ENCODE data around the gene ZBTB46. TPM values are rescaled to one million over a fixed set of nuclear protein-coding genes. Genes with fewer than 3 reads are reported as not detected.
A peak's percentile ranks its signal among the peaks of the same experiment; 100 is the strongest.

The ZBTB46 gene
- total RNA-seq, 1 experiment from 2014 or later: 1.1 TPM

GRCh38 chr20:63741676-63742380 lies 89.2 kb downstream of the ZBTB46 start:
- TF ChIP-seq, protein P1, sequence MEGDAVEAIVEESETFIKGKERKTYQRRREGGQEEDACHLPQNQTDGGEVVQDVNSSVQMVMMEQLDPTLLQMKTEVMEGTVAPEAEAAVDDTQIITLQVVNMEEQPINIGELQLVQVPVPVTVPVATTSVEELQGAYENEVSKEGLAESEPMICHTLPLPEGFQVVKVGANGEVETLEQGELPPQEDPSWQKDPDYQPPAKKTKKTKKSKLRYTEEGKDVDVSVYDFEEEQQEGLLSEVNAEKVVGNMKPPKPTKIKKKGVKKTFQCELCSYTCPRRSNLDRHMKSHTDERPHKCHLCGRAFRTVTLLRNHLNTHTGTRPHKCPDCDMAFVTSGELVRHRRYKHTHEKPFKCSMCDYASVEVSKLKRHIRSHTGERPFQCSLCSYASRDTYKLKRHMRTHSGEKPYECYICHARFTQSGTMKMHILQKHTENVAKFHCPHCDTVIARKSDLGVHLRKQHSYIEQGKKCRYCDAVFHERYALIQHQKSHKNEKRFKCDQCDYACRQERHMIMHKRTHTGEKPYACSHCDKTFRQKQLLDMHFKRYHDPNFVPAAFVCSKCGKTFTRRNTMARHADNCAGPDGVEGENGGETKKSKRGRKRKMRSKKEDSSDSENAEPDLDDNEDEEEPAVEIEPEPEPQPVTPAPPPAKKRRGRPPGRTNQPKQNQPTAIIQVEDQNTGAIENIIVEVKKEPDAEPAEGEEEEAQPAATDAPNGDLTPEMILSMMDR (conservative IDR thresholded peaks at IDR 0.05; ENCODE audit: low read depth, low read length): no peak
- TF ChIP-seq EZH2 (IDR thresholded peaks at IDR 0.05; ENCODE audit: borderline replicate concordance, low read depth, low read length, poor library complexity, severe bottlenecking): no peak
- Histone ChIP-seq H3K36me3 (ENCODE audit: insufficient read depth, low read length, poor library complexity, severe bottlenecking) (peaks cover 24% of the 10 kb centered on the region), H3K4me1 (ENCODE audit: insufficient read depth, low read length, poor library complexity, severe bottlenecking) (peaks cover 16% of the 10 kb centered on the region), H3K27ac (ENCODE audit: low read depth, low read length, poor library complexity, severe bottlenecking) (peak overlapping the region; percentile 88), H3K27me3 (replicated peaks; ENCODE audit: insufficient read depth, low read depth, low read length, poor library complexity) (no peaks in the 10 kb centered on the region), H3K4me3 (ENCODE audit: low read depth, low read length, poor library complexity, severe bottlenecking) (peak overlapping the region; percentile 78), H3K9me3 (ENCODE audit: low read depth, low read length, poor library complexity, severe bottlenecking) (no peaks in the 10 kb centered on the region)
- intact Hi-C loops (cut with micrococcal nuclease; ENCODE audit: unreplicated experiment): no loop called here
- ChIA-PET POLR2A (ENCODE audit: low non-redundant PET) (no interaction called here), CTCF (no interaction called here)
- no TSS peak for BruUV-seq (replicated peaks)
- DNase-seq (ENCODE audit: low spot score): no peak

- no TSS peak for BruUV-seq (replicated peaks)
- Histone ChIP-seq H3K4me3 (ENCODE audit: low read depth, low read length, poor library complexity, severe bottlenecking) (peak overlapping the region; percentile 78), H3K4me1 (ENCODE audit: insufficient read depth, low read length, poor library complexity, severe bottlenecking) (peaks cover 16% of the 10 kb centered on the region), H3K27ac (ENCODE audit: low read depth, low read length, poor library complexity, severe bottlenecking) (peak overlapping the region; percentile 88), H3K27me3 (replicated peaks; ENCODE audit: insufficient read depth, low read depth, low read length, poor library complexity) (no peaks in the 10 kb centered on the region), H3K9me3 (ENCODE audit: low read depth, low read length, poor library complexity, severe bottlenecking) (no peaks in the 10 kb centered on the region), H3K36me3 (ENCODE audit: insufficient read depth, low read length, poor library complexity, severe bottlenecking) (peaks cover 24% of the 10 kb centered on the region)
- no peak for DNase-seq (ENCODE audit: low spot score)
- intact Hi-C loops (cut with micrococcal nuclease; ENCODE audit: unreplicated experiment): no loop called here
- TF ChIP-seq, protein P1 (conservative IDR thresholded peaks at IDR 0.05; ENCODE audit: low read depth, low read length): no peak
- TF ChIP-seq EZH2 (IDR thresholded peaks at IDR 0.05; ENCODE audit: borderline replicate concordance, low read depth, low read length, poor library complexity, severe bottlenecking): no peak
- CTCF ChIA-PET: no interaction called here
- POLR2A ChIA-PET (ENCODE audit: low non-redundant PET): no interaction called here
Observed at GRCh38 chr20:63741354-63741675, 89.7 kb downstream of the ZBTB46 start.

DNA sequence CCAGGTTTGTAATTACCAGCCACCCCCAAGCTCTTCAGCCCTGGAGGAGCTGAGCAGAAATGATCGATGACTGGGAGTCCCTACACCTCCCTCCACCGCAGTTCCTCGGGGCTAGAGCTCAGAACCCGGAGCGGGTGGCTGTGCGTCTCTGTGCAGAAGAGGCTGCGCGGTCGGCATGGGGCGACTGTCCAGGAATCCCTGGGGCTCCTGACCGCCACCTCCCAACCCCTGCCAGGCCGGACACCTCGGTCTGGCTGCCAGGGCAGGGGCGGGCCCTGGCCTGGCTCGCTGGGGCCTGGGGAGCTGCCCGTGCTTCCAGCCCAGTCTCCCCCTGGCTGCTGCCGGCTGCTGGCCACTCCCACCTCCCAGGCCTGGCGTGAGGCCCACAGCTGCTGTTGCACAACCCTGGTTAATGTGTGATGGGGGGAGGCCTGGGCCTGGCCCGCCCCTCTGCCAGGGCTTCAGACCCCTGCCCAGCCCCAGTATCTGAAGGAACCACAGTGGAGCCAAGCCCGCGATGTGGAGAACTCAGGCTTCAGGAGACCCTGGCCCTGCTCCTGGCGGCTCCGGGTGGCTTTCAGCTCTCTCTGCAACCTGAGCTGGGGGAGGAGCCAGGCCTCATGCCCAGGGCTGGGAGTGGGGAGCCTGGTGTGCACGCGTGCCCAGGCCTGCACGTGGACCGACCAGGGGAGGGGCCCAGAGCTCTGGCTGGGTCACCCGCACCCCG lies 90.3 kb downstream of the ZBTB46 start:
- ChIA-PET POLR2A (ENCODE audit: low non-redundant PET) (interaction anchor here (0.6 kb wide), 1 partner anchor 10 kb away, joined by 11 read pairs; no protein-coding TSS in a partner anchor), CTCF (no interaction called here)
- peak; percentile 85 for DNase-seq (ENCODE audit: low spot score)
- Histone ChIP-seq H3K4me1 (ENCODE audit: insufficient read depth, low read length, poor library complexity, severe bottlenecking) (peaks cover 16% of the 10 kb centered on the region), H3K9me3 (ENCODE audit: low read depth, low read length, poor library complexity, severe bottlenecking) (no peaks in the 10 kb centered on the region), H3K36me3 (ENCODE audit: insufficient read depth, low read length, poor library complexity, severe bottlenecking) (peaks cover 24% of the 10 kb centered on the region), H3K27me3 (replicated peaks; ENCODE audit: insufficient read depth, low read depth, low read length, poor library complexity) (no peaks in the 10 kb centered on the region), H3K4me3 (ENCODE audit: low read depth, low read length, poor library complexity, severe bottlenecking) (peak overlapping the region; percentile 78), H3K27ac (ENCODE audit: low read depth, low read length, poor library complexity, severe bottlenecking) (peak overlapping the region; percentile 88)
- no peak for TF ChIP-seq EZH2 (IDR thresholded peaks at IDR 0.05; ENCODE audit: borderline replicate concordance, low read depth, low read length, poor library complexity, severe bottlenecking)
- TF ChIP-seq, protein P1 (conservative IDR thresholded peaks at IDR 0.05; ENCODE audit: low read depth, low read length): 0 out of 2 replicates have a peak, but pooled peaks have one; percentile 17
- no TSS peak for BruUV-seq (replicated peaks)
- intact Hi-C loops (cut with micrococcal nuclease; ENCODE audit: unreplicated experiment): no loop called here

All from A673 (cell line).